NCI-H2029 (cell line): ENCODE measurements around the gene CSN1S1.
"Not testable (repeated sequence)": the region's sequence is repeated elsewhere in the genome, so short reads cannot be mapped to it uniquely, and the experiment has no call there.

Experiments
- DNase-seq: peaks from one replicate; lab custom pipeline; 2025; lab: John Stamatoyannopoulos, UW

CSN1S1 gene

GRCh38 chr4:69930768-69931167 lies at the start of gene CSN1S1:
Gene CSN1S1, plus strand, starts transcription at chr4:69931068. Its CDS starts 1,488 bp downstream, at chr4:69932556.
- no peak for DNase-seq

GRCh38 chr4:69881173-69881773 lies 49.6 kb upstream of the CSN1S1 start:
- peak; percentile 32 for DNase-seq

- no peak for DNase-seq
Measured at GRCh38 chr4:69882150-69882549, 48.7 kb upstream of the CSN1S1 start.

- DNase-seq, result no peak
Measured at GRCh38 chr4:69888336-69888735, 42.5 kb upstream of the CSN1S1 start.

GRCh38 chr4:69894186-69894585 lies 36.7 kb upstream of the CSN1S1 start:
- DNase-seq, result no peak

GRCh38 chr4:69894721-69895120 lies 36.1 kb upstream of the CSN1S1 start:
- no peak for DNase-seq

- no peak for DNase-seq
Measured at GRCh38 chr4:69896530-69897116, 34.2 kb upstream of the CSN1S1 start.

- no peak for DNase-seq
Measured at GRCh38 chr4:69907151-69907550, 23.7 kb upstream of the CSN1S1 start.

- DNase-seq, result no peak
Measured at GRCh38 chr4:69909195-69909594, 21.7 kb upstream of the CSN1S1 start.

- DNase-seq, result no peak
Measured at GRCh38 chr4:69910016-69910782, 20.7 kb upstream of the CSN1S1 start.

GRCh38 chr4:69920874-69921273 lies 10.0 kb upstream of the CSN1S1 start:
- DNase-seq, result no peak

- DNase-seq, result not testable (repeated sequence)
Measured at GRCh38 chr4:69923782-69924410, 7.0 kb upstream of the CSN1S1 start.

- DNase-seq, result no peak
Measured at GRCh38 chr4:69934150-69934549, 3.3 kb downstream of the CSN1S1 start.

GRCh38 chr4:69936566-69936965 lies 5.7 kb downstream of the CSN1S1 start:
- DNase-seq, result no peak

GRCh38 chr4:69951602-69952001 lies 20.7 kb downstream of the CSN1S1 start:
- no peak for DNase-seq

- no peak for DNase-seq
Measured at GRCh38 chr4:69957209-69957608, 26.3 kb downstream of the CSN1S1 start.

GRCh38 chr4:69965628-69966027 lies 34.8 kb downstream of the CSN1S1 start, which contains the start of gene CSN2:
Gene CSN2, minus strand, starts transcription at chr4:69965728. Its CDS starts 4,733 bp downstream, at chr4:69960995.
- DNase-seq, result no peak

GRCh38 chr4:69970071-69970470 lies 39.2 kb downstream of the CSN1S1 start:
- DNase-seq, result no peak

GRCh38 chr4:69974631-69975030 lies 43.8 kb downstream of the CSN1S1 start:
- DNase-seq, result no peak

GRCh38 chr4:69977582-69977981 lies 46.7 kb downstream of the CSN1S1 start:
- no peak for DNase-seq

GRCh38 chr4:69984030-69984443 lies 53.2 kb downstream of the CSN1S1 start:
- peak; percentile 65 for DNase-seq

- DNase-seq, result no peak
Measured at GRCh38 chr4:69986663-69987062, 55.8 kb downstream of the CSN1S1 start.

GRCh38 chr4:69991016-69991415 lies 60.1 kb downstream of the CSN1S1 start:
- DNase-seq, result no peak
